Urinary bladder (tissue), 4 donors: ENCODE measurements around the gene PKMYT1. TPM values are rescaled to one million over a fixed set of nuclear protein-coding genes. Genes with fewer than 3 reads are reported as not detected.

Experiments
- DNase-seq: peaks from one replicate; pipeline ENCODE4 v3.0.0-alpha.2; 2015; ENCODE audit errors: extremely low spot score
- H3K27ac ChIP-seq: one replicate; pipeline ENCODE4 v1.5.1; 2013; ENCODE audit warnings: low read depth, mild to moderate bottlenecking, moderate library complexity
- H3K36me3 ChIP-seq: one replicate; pipeline ENCODE4 v1.6.1; 2013; ENCODE audit warnings: mild to moderate bottlenecking, moderate library complexity; ENCODE audit not compliant: insufficient read depth
- H3K4me1 ChIP-seq: one replicate; pipeline ENCODE4 v1.6.1; 2013; ENCODE audit warnings: mild to moderate bottlenecking, moderate library complexity; ENCODE audit not compliant: insufficient read depth
- H3K4me3 ChIP-seq: one replicate; pipeline ENCODE4 v1.5.1; 2013; ENCODE audit warnings: low read depth, low read length
- WGBS: extraction: QIAGEN DNeasy Blood & Tissue Kit; methylation state at CpG from one replicate; pipeline ENCODE4 v1.1.7; 2013; 5-methylcytosine and 5-hydroxymethylcytosine counted together
- polyA plus RNA-seq: library from polyadenylated mRNA; stranded (reverse); fragments of 200-250 nt; gene quantifications from one replicate; pipeline ENCODE4 v1.2.3, GENCODE V29; 2013
- total RNA-seq: library from RNA; depleted of rRNA; stranded (reverse); fragments of >200 nt; gene quantifications from one replicate; pipeline ENCODE4 v1.2.3, GENCODE V29; 2014
- donor health status: healthy with polysubstance abuse.
- donor health status: healthy.

The PKMYT1 gene
- total RNA-seq (2.5 TPM), polyA plus RNA-seq (1.1 TPM)

- peak within 1 kb of the TSS; percentile 77 for H3K4me3 ChIP-seq
- H3K4me1 ChIP-seq: no peaks in the 10 kb centered on the region
- peak; percentile 62 for DNase-seq
- WGBS: 5% methylated on average over 91 of the region's 91 CpGs
- peak within 1 kb of the TSS; percentile 88 for H3K27ac ChIP-seq
- no peaks in the 10 kb centered on the region for H3K36me3 ChIP-seq
Observed at GRCh38 chr16:2980227-2981176, at the start of gene PKMYT1. PKMYT1 (minus strand) TSS chr16:2980446; CDS start chr16:2979657, 789 bp downstream.

- H3K36me3 ChIP-seq: no peaks in the 10 kb centered on the region
- 10% methylated on average over 59 of the region's 59 CpGs for WGBS
- DNase-seq: no peak
- H3K4me3 ChIP-seq: no peak overlapping the region
- H3K27ac ChIP-seq: no peak overlapping the region
- H3K4me1 ChIP-seq: no peaks in the 10 kb centered on the region
Observed at GRCh38 chr16:3029491-3030221, 49.4 kb upstream of the PKMYT1 start.

GRCh38 chr16:3028716-3029319 is 48.6 kb upstream of the PKMYT1 start:
- Histone ChIP-seq H3K36me3 (no peaks in the 10 kb centered on the region), H3K27ac (no peak overlapping the region), H3K4me3 (no peak overlapping the region), H3K4me1 (no peaks in the 10 kb centered on the region)
- 25% methylated on average over 15 of the region's 15 CpGs for WGBS
- DNase-seq: no peak

- Histone ChIP-seq H3K36me3 (no peaks in the 10 kb centered on the region), H3K4me1 (no peaks in the 10 kb centered on the region), H3K4me3 (no peak overlapping the region), H3K27ac (no peak overlapping the region)
- WGBS: 13% methylated on average over 58 of the region's 58 CpGs
- DNase-seq: no peak
Observed at GRCh38 chr16:3027983-3028715, 47.9 kb upstream of the PKMYT1 start.

GRCh38 chr16:3027489-3027795 is 47.2 kb upstream of the PKMYT1 start:
- no peak for DNase-seq
- Histone ChIP-seq H3K36me3 (no peaks in the 10 kb centered on the region), H3K27ac (no peak overlapping the region), H3K4me1 (no peaks in the 10 kb centered on the region), H3K4me3 (no peak overlapping the region)
- 91% methylated on average over 8 of the region's 8 CpGs for WGBS

GRCh38 chr16:3026609-3027488 is 46.6 kb upstream of the PKMYT1 start:
- WGBS: 93% methylated on average over 24 of the region's 24 CpGs
- Histone ChIP-seq H3K4me3 (no peak overlapping the region), H3K27ac (no peak overlapping the region), H3K36me3 (no peaks in the 10 kb centered on the region), H3K4me1 (peaks cover 2% of the 10 kb centered on the region)
- DNase-seq: no peak

DNA sequence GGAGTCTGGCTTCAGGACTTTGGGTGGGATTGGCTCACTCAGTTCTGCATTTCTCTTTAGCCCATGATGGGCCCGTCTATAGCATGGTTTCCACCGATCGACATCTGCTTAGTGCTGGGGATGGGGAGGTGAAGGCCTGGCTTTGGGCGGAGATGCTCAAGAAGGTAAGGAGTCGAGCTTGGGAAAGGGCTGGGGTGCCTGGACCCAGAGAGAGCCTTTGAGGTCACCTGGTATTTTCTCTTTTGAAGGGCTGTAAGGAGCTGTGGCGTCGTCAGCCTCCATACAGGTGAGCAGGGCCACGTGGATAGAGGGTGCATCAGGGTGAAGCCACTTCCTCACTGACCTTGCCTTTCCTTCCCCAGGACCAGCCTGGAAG is 45.7 kb upstream of the PKMYT1 start:
- H3K4me3 ChIP-seq: no peak overlapping the region

GRCh38 chr16:3025032-3026002 is 45.1 kb upstream of the PKMYT1 start:
- WGBS: 94% methylated on average over 18 of the region's 18 CpGs
- no peak overlapping the region for H3K27ac ChIP-seq
- H3K36me3 ChIP-seq: no peaks in the 10 kb centered on the region
- DNase-seq: no peak
- no peak overlapping the region for H3K4me3 ChIP-seq
- peaks cover 2% of the 10 kb centered on the region for H3K4me1 ChIP-seq

More for the DNA sequence above, 45.7 kb upstream of the PKMYT1 start:
- peaks cover 2% of the 10 kb centered on the region for H3K4me1 ChIP-seq
- no peak for DNase-seq
- no peaks in the 10 kb centered on the region for H3K36me3 ChIP-seq
- H3K27ac ChIP-seq: no peak overlapping the region
- WGBS: 95% methylated on average over 8 of the region's 8 CpGs

DNA sequence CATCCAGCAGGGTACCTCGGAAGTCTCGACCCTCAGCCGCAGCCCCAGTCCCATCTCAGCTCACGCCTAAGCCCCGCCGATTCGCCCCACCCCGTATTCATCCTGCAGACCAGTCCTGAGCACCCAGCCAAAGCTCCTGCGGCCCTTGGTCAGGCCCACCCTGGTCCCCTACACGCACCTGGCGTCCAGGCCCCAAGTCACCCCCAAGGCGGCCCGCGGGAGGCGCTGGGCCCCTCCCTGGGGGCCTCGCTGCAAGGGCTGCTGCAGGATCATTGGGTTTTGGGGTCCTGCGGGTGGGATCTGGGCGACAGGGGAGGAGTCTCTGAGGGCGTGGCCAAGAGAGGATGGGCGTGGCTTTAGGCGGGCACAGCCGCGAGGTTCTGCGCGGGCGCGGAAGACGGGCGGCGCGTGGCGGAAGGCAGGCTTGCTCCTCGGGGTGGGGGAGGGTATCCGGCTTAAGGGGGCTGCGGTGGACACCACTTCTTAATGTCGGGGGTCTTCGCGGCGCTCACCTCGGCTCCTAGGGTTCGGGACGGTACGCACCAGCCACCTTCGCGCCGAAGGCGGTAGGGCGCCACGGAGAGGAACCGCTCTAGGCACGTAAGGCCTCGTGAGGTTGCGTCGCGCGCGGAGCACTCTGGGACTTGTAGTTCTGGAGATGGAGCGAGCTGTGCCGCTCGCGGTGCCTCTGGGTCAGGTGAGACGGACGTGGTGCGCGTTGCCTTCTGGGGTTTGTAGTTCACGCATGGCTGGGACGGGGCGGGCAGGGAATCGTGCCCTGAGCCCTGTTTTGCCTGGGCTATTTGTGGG is 43.6 kb upstream of the PKMYT1 start, which contains the start of the genes HCFC1R1 and THOC6:
Gene HCFC1R1 (minus strand): TSS at position 274 of the 810 bp plus-strand sequence. CDS start 1 bp downstream, at position 273.
Gene THOC6 (plus strand): TSS at position 367 of the 810 bp plus-strand sequence. CDS start 292 bp downstream, at position 659.
- peak; percentile 93 for DNase-seq
- Histone ChIP-seq H3K4me1 (peaks cover 2% of the 10 kb centered on the region), H3K36me3 (no peaks in the 10 kb centered on the region), H3K27ac (peak within 1 kb of the TSS; percentile 90), H3K4me3 (peak within 1 kb of the TSS; percentile 50)
- under 1% methylated on average over 69 of the region's 69 CpGs for WGBS

GRCh38 chr16:3023415-3023668 is 43.1 kb upstream of the PKMYT1 start:
- H3K36me3 ChIP-seq: no peaks in the 10 kb centered on the region
- 14% methylated on average over 6 of the region's 6 CpGs for WGBS
- peak overlapping the region; percentile 90 for H3K27ac ChIP-seq
- peaks cover 2% of the 10 kb centered on the region for H3K4me1 ChIP-seq
- peak overlapping the region; percentile 50 for H3K4me3 ChIP-seq
- no peak for DNase-seq
